ENCODE data around the gene TMEM260. TPM values are rescaled to one million over a fixed set of nuclear protein-coding genes. Genes with fewer than 3 reads are reported as not detected.

TMEM260 gene
- total and polyA plus RNA-seq, 8 donors = 8.0 to 17.4 (median 11.3) TPM

DNA sequence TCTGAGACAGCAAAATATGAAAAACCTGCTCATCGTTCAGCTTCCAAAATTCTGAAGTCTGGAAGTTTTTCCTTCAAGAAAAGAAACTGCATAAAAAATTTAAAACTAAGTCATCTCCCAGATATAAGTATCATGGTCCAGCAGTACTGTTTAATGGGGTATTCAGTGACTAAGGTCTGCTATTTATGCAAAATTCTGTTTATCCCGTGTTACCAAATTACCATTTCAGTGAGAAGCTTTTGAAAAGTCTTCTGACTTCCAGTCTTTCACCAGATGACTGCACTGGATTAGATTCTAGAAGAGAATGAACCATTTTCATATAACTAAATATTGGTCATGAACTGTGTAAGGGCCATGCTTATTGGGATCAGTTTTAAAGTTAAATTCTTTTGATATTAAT, 67.9 kb downstream of the TMEM260 start:
- FAIRE-seq (no peak), DNase-seq (no peak), ATAC-seq (no peak)
- peaks cover 0 to 11% (median 0%) of the 10 kb centered on the region in 3 donors for H3K36me3 ChIP-seq
- H3K9me3 ChIP-seq = no peaks in the 10 kb centered on the region
- intact Hi-C loops (cut with DNase I) = no loop called here
- no peak overlapping the region for H3K4me3 ChIP-seq
- 90 to 92% methylated on average over 2 of the region's 2 CpGs for WGBS, 2 donors
- no peak overlapping the region for H3K27ac ChIP-seq
- H3K4me1 ChIP-seq = no peaks in the 10 kb centered on the region
- TF ChIP-seq, protein P1, sequence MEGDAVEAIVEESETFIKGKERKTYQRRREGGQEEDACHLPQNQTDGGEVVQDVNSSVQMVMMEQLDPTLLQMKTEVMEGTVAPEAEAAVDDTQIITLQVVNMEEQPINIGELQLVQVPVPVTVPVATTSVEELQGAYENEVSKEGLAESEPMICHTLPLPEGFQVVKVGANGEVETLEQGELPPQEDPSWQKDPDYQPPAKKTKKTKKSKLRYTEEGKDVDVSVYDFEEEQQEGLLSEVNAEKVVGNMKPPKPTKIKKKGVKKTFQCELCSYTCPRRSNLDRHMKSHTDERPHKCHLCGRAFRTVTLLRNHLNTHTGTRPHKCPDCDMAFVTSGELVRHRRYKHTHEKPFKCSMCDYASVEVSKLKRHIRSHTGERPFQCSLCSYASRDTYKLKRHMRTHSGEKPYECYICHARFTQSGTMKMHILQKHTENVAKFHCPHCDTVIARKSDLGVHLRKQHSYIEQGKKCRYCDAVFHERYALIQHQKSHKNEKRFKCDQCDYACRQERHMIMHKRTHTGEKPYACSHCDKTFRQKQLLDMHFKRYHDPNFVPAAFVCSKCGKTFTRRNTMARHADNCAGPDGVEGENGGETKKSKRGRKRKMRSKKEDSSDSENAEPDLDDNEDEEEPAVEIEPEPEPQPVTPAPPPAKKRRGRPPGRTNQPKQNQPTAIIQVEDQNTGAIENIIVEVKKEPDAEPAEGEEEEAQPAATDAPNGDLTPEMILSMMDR (IDR thresholded peaks at IDR 0.05) = no peak
- no peaks in the 10 kb centered on the region for H3K27me3 ChIP-seq

DNA sequence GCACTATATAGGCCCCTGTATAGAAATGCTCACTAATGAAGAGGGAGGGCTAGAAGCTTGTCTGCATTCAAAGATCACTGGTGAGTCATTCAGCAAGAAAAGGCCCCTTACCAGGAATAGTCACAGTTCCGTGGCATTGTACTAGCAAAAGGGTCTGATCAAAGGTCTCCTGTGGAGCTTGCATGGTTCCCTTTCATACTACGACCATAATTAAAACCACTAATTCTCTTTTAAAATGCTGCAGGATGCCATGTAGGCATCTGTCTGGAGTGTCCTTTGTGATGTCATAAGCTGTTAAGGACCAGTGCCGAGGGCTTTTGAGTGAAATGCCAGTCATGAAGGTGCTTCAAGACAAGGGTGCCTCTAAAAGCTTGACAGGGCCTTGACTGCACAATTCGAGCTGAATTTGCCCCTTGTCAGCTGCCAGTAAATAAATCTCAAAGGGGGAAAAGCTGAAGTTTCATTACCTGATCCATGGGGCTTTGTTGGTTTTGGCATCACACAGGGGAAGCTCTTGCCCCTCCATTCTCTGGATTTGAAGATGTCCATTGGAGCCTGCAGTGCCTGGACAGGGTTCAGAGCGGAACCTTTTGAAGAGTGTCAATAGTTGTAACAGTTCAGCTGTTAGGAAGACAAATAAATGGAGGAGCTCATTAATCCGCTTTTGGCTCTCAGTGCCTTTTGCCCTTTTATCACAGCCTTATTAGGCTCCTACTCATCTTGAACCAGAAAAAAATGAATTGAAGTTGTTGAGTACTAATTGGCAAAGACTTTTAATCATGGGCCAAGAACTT, 69.1 kb downstream of the TMEM260 start:
- FAIRE-seq = no peak
- Histone ChIP-seq H3K9me3 (no peaks in the 10 kb centered on the region), H3K27me3 (no peaks in the 10 kb centered on the region), H3K36me3 (peaks cover 0 to 11% (median 0%) of the 10 kb centered on the region in 3 donors), H3K4me3 (no peak overlapping the region), H3K4me1 (no peaks in the 10 kb centered on the region), H3K27ac (no peak overlapping the region)
- no peak for DNase-seq
- 89 to 91% methylated on average over 6 of the region's 6 CpGs for WGBS, 2 donors
- TF ChIP-seq, protein P1 (IDR thresholded peaks at IDR 0.05) = no peak
- intact Hi-C loops (cut with DNase I) = no loop called here
- no peak for ATAC-seq

DNA sequence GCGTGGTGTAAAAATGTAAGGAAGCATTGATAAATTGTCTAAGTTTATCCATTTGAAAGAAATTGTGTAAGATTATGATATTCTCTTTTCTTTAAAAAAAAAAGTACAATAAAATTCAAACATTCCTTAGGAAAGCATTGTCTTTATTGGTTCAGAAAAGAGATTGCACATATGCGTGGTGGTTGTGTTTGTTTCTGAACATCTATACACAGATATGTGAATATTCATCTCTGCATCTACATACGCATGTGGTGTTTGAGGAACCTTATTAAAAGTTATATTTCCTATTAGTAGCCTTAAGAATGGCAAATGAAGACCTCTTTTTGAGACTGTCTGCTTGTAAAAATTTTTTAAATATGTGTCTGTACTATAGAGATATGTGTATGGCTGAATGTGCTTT, 69.8 kb downstream of the TMEM260 start:
- DNase-seq (no peak), ATAC-seq (no peak), FAIRE-seq (no peak)
- intact Hi-C loops (cut with DNase I) = no loop called here
- peaks cover 0 to 11% (median 0%) of the 10 kb centered on the region in 3 donors for H3K36me3 ChIP-seq
- no peaks in the 10 kb centered on the region for H3K27me3 ChIP-seq
- no peak overlapping the region for H3K27ac ChIP-seq
- no peaks in the 10 kb centered on the region for H3K9me3 ChIP-seq
- H3K4me1 ChIP-seq = no peaks in the 10 kb centered on the region
- no peak overlapping the region for H3K4me3 ChIP-seq
- TF ChIP-seq, protein P1 (IDR thresholded peaks at IDR 0.05) = no peak
- WGBS, 2 donors = 93 to 98% methylated on average over 3 of the region's 3 CpGs

DNA sequence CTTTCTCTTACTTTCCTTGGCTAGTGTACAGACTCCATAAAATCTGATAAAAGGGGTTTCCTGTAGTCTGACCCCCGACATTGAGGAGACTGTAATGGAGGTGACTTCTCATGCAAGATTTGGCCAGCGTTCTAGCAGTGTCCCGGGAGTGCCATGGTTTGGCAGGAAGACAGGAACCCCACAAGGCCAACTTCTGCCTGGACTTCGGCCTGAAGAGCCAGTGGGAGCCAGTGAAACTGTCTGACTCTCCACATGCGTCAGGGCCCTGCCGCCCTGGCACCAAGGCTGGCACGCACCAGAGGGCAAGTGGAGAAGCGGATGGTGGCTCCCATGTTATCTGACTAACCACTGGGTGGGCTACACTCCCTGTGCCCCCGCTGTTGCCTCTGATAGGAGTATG, 70.5 kb downstream of the TMEM260 start:
- TF ChIP-seq, protein P1 (IDR thresholded peaks at IDR 0.05) = no peak
- Histone ChIP-seq H3K4me1 (no peaks in the 10 kb centered on the region), H3K9me3 (no peaks in the 10 kb centered on the region), H3K27me3 (no peaks in the 10 kb centered on the region), H3K36me3 (peaks cover 0 to 11% (median 0%) of the 10 kb centered on the region in 3 donors), H3K27ac (no peak overlapping the region), H3K4me3 (no peak overlapping the region)
- 50 to 62% methylated on average over 9 of the region's 9 CpGs for WGBS, 2 donors
- peak in 1 of 6 donors; percentile 28 for DNase-seq
- FAIRE-seq = no peak
- ATAC-seq = peak; percentile 34 to 62 (median 48)
- intact Hi-C loops (cut with DNase I) = no loop called here

DNA sequence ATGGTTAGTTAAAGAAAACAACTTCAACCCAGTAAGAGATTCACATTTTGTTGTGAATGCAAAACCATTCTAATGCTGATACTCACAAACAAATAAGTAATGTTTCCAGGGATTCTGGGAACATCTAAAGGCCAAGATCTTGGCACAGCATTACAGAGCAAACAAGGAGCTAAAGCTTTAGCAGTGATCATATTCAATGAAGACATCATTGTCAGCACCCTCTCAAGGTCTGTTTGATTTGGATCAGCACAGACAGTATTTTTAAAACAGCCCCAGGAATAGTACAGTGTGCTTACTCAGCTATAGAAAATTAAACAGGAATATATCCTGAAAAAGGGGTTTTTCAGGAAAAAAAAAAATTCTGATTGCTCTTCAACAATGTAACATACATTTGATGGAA, 71.4 kb downstream of the TMEM260 start:
- Histone ChIP-seq H3K4me3 (no peak overlapping the region), H3K27me3 (no peaks in the 10 kb centered on the region), H3K4me1 (no peaks in the 10 kb centered on the region), H3K9me3 (no peaks in the 10 kb centered on the region), H3K27ac (no peak overlapping the region), H3K36me3 (peaks cover 0 to 11% (median 0%) of the 10 kb centered on the region in 3 donors)
- DNase-seq (no peak), ATAC-seq (no peak), FAIRE-seq (no peak)
- TF ChIP-seq, protein P1 (IDR thresholded peaks at IDR 0.05) = no peak
- intact Hi-C loops (cut with DNase I) = no loop called here

Measured in pancreas (tissue), 10 donors.